HG02623 (cell line): ENCODE measurements around the gene PHETA1.
"Not testable (repeated sequence)": the region's sequence is repeated elsewhere in the genome, so short reads cannot be mapped to it uniquely, and the experiment has no call there.

ENCODE experiments used
- ATAC-seq: cut with Tn5 transposase; IDR thresholded peaks from one replicate; pipeline ENCODE4 v1.9.1; 2021; ENCODE audit warnings: moderate library complexity; ENCODE audit not compliant: unreplicated experiment

Gene PHETA1

GRCh38 chr12:111352296-111352993, 16.4 kb downstream of the PHETA1 start:
- no peak for ATAC-seq

DNA sequence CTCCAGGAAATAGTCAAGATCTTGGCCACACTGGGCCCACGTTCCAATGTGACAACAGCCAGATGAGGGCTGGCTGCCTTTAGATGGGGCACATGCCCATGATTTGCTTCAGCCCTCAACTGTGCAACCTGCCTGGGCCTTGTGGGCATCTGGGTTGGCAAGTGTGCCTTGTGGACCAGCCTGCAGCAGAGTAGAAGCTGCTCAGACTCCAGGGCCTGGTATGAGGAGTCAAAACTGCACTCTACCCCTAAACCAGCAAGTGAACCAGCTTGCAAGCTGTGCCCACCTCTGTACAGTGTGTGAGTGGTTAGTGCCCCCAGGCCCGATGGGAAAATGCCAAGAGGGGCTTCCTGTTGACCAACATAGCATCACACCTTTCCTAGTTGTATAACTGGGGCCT, 17.9 kb downstream of the PHETA1 start:
- ATAC-seq: no peak

DNA sequence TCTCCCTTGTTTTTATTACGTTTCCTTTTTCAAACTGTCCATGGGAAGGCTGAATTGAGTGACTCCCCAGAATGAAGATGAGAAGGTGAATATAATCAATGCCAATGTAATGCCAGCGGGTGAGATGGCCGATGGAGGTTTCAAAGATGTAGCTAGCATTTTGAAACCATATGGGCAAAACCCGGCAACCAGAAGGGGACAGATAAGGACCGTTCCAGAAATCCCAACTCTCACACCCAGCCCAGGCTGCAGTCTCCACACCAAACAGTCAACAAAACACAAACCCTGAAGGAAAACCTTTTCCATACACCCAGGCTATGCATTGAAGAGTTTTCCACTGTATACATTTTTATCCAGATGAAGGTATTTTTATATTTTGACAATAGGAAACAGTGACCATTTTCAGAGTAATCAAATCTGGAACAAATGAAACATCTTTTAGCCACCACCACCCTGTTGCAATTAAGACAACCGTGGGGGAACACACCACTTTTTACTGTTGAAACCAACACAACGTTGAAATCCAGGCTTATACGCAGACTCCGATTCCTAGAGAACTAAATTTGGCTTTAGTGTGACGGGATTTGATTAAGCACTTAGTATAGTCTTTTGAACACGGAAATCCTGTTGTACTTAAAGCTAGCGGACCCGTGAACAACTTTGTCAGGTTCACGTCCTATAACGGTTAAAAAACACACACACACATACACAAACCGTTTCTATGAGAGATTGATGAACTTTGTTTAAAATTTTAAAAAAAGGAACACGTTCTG, 19.0 kb downstream of the PHETA1 start:
- ATAC-seq: no peak

DNA sequence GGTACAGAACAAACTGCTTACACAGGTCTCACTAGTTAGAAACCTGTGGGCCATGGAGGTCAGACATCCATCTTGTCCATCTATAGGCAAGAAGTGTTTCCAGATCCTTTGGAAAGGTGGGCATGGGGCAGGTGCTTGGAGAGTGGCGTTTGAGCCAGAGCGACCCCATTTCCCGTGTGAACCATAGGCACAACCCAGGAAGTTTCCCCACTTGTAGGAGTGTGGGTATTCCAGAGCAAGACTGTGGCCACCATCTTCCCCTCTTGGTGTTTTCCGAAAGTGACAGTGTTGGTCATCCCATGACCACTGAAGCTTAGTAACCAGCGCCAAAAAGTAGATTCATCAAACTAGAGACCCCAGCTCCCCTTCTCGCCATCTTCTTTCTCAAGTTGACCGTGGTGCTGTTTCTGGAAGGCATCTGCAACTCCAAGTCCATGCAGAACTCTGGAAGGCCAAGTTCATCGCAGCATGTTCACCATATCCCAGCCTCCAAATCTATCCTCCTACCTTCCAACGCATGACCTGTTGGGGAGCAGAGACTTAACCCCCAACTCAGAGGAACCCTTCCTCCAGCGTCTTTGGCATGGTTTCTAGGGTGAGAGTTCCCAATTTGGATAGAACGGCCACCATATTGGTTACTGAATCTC, 19.7 kb downstream of the PHETA1 start:
- ATAC-seq: no peak

- no peak for ATAC-seq
Observed at GRCh38 chr12:111347891-111348644, 20.8 kb downstream of the PHETA1 start.

- no peak for ATAC-seq
Observed at GRCh38 chr12:111344254-111344875, 24.5 kb downstream of the PHETA1 start.

DNA sequence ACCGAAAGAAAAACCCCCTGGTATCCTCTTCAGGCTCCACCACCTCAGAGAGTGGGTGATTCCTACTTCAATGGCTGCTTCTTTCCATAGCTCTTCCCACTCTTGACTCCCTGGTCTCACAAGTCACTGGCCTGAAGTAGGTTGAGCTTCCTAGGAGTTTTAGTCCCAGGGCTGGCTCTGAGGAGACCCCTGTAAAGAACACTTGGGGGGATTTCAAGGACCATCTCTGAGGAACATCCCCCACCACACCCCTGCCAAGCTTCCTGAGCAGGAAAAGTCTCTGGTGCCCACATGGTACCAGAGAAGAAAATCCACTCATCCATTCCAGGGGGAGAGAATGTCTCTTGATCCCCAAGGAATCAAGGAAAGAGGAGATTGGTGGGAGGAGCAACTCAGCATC, 25.7 kb downstream of the PHETA1 start:
- ATAC-seq: no peak

DNA sequence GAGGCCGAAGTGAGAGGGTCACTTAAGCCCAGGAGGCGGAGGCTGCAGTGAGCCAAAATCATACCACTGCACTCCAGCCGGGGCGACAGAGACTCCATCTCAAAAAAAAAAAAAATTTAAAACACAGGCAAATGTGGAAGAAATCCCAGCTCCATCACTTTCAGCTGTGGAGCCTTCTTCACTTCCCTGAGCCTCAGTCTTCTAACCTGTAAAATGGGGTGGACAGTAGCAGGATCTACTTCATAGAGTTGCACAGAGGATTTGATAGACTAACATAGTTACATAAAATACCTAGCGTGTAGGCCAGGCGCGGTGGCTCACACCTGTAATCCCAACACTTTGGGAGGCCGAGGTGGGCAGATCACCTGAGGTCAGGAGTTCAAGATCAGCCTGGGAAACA, 26.5 kb downstream of the PHETA1 start:
- no peak for ATAC-seq

- no peak for ATAC-seq
Observed at GRCh38 chr12:111341426-111342065, 27.3 kb downstream of the PHETA1 start.

DNA sequence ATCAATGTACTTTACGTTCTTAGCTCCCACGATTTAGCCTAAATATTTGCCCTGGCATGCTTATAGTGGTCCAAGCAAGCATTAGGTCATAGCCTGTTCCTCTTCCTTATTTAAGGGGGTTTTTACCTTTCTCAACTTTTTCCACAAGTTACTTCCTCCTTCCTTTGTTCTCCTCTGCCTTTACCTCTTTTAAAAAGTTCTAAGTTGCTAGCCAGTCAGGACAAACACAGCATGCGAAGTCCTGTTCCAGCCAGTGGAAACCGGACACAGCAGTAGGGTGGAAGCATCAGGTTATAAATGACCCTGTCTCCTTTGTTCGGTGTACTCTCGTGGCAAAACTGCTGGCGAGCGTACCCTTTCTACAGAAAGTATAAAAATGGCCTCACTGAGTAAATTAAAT, 28.2 kb downstream of the PHETA1 start:
- ATAC-seq: not testable (repeated sequence)

DNA sequence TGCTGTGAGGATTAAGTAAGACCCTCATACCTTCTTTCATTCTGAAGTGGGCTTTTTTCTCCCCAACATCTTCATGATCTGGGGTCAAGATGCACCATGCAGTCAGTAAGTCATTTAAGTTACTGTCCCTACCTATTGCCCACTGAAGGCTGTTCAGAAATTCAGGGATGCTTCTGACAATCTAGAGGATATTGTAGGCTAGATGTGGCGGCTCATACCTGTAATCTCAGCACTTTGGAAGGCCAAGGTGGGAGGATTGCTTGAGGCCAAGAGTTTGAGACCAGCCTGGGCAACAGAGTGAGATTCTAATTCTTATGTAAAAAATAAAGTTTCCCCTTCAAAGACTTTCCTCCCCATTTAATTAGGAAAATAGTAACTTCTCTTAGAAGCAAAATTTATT, 28.7 kb downstream of the PHETA1 start:
- no peak for ATAC-seq

DNA sequence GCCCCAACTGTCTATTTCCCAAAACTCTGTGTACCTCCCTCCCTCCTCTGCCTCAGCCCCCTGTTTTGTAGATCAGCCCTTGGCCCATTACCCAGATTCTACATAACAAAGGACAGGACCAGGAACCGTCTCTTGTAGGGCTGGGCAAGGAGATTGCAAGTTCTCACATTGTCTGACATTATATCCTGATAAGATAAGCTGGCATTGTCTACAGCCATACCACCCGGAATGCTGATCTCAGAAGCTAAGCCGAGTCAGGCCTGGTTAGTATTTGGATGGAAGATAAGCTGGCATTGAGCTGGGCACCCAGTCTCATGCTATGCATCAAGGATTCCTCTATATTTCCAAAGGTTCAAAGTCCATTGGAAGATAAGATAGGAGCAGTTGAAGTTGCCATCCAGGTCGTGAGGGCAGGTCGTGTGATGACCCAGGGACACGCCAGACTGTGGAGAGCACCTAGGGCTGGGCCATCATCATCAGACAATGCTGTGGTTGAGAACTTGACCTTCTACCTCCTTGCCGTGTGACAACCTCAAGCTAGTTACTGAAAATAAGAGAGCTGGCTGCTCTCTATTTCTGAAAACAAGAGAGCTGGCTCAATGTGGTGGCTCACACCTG, 29.5 kb downstream of the PHETA1 start:
- no peak for ATAC-seq

GRCh38 chr12:111338096-111338495, 30.8 kb downstream of the PHETA1 start:
- no peak for ATAC-seq

DNA sequence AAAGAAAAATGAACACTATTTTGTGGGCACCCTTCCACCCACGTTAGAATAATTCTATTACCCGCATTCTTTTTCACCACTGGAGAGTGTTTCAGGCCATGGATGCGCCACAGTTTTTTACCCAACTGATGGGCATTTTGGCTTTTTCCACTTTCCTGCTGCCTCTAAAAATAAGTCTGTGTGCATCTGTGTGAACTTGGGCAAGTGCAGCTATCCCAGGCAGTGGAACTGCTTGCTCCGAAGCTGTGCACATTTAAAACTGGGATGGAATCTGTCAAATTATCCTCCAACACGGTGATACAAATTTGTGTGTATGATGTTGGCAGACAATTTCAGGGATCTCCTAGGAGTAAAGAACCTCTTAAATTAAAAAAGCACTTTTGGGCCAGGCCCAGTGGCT, 31.5 kb downstream of the PHETA1 start:
- ATAC-seq: no peak

DNA sequence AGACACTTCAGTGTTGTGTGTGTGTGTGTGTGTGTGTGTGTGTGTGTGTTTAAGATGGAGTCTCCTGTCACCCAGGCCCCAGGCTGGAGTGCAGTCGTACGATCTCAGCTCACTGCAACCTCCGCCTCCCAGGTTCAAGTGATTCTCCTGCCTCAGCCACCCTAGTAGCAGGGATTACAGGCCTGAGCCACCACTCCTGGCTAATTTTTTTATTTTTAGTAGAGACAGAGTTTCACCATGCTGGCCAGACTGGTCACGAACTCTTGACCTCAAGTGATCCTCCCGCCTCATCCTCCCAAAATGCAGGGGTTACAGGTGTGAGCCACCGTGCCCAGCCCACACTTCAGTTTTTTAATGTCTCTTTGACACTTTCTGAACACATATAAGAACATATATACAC, 32.5 kb downstream of the PHETA1 start:
- not testable (repeated sequence) for ATAC-seq

DNA sequence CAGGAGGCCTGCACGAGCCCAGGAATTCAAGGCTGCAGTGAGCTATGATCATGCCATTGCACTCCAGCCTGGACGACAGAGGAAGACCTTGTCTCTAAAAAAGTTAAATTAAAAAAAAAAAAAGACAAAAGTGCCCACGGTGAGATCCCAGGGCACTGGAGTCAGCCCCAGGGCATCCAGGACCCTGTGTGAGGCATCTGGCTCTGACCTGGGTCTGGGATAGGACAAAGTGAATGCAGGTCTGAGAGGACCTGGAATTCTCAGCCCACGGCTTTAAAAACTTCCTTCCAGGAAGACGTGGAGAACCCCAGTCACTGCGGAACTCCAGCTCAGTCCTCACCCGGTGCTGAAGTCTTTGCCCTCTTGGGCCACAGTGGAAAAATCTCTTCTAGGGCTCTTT, 33.1 kb downstream of the PHETA1 start:
- ATAC-seq: no peak

- not testable (repeated sequence) for ATAC-seq
Observed at GRCh38 chr12:111335301-111335700, 33.6 kb downstream of the PHETA1 start.

DNA sequence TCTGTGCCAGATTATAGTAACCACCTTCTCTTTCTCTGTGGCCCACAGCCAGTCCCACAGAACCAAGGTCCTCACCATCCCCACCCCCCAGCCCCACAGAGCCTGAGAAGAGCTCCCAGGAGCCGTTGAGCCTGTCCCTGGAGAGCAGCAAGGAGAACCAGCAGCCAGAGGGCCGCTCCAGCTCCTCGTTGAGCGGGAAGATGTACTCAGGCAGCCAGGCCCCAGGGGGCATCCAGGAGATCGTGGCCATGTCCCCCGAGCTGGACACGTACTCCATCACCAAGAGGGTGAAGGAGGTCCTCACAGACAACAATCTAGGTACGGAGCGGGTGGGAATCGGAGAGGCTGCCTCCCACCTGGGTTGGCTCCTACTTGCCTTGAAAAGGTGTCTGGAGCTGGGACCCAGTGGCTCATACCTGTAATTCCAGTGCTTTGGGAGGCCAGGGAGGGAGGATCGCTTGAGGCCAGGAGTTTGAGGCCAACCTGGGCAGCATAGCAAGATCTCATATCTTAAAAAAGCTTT, 34.4 kb downstream of the PHETA1 start:
- no peak for ATAC-seq
